ENCODE results near the gene JAZF1.

The JAZF1 gene

DNA sequence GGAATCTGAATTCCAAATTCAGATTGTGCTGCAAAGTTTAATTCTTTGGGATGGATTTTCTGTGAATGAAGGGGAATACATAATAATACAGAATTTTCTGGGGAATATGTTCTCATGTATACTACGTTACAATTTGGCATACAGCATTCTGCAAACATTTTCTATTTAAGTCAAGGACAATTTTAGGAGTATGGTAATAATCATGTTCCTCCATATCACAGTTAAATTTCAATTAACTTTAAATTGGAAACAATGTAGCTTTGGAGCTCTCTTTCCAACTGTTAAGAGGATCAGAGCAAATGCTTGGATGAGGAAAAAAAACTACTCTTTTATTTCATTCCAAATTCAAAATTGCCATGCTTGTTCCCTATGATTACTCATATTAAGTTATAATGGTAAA, 217.5 kb downstream of the JAZF1 start:
- ATAC-seq, result no peak

GRCh38 chr7:27962273-27962672, 218.3 kb downstream of the JAZF1 start:
- no peak for ATAC-seq

- ATAC-seq, result no peak
These were observed 219.3 kb downstream of the JAZF1 start for GRCh38 chr7:27961255-27961654.

DNA sequence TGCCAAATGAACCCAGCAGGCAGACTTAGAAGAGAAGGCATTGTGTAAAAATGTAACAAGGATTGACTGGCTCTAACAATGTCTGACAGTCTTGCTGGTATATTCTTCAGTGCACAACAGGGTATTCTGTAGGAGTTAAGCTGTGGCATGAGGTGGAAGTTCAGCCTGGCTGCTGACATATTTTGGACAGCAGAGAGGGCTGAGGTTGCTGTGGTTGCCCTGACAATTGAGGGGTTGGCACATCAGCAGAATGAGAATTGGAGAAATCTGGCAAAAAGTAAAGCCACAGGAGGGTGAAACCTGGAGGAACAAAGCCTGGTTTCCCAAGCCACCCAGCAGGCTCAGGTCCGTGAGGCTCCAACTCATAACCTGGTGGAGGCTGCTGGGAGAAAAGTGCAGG, 220.2 kb downstream of the JAZF1 start:
- no peak for ATAC-seq

DNA sequence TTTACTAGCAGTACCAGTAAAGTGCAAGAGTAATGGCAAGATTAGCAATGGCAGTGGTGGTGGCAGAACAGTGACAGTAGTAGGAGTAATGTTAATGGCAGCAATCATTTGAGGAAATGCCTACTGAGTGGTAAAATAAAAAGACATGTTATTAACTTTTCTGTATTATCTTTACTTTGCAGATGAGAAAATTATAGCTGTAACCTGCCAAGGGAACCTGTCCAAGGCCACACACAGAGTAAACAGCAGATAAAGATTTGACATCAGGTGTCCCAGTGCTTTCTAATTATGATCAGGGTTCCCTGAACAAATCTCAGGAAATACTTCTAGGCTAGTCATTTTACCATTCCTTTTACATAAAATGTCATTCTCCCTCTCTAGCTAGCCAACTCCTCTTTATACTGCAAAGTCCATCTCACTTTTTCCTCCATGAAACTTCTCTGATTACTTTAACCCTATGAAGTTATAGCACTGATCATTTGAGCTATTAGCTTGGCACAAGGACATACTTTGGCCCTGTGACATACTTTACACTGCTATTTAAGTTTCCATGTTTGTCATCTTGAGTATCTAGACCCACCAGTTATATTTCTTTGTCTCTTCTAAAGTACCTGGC, 221.6 kb downstream of the JAZF1 start:
- ATAC-seq, result no peak

GRCh38 chr7:27955596-27955995, 225.0 kb downstream of the JAZF1 start:
- ATAC-seq, result no peak

DNA sequence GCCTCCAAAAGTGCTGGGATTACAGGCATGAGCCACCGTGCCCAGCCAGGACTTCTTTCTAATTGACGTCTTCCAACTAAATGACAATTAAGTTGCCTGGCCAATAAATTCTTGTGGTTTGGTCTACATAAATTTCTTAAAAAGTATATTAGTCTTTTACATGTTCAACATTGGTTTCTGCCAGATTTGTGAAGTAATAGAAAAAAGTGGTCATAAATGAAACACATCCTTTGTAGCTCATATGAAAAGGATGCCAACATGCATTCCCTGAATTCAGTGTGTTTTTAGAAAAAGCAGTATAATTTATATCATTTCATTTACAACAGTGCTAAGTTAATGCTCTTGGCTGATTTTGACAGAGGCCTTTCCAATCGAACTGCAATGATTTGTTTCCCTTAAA, 225.6 kb downstream of the JAZF1 start:
- no peak for ATAC-seq

- ATAC-seq, result no peak
These were observed 226.8 kb downstream of the JAZF1 start for GRCh38 chr7:27953777-27954176.

- ATAC-seq, result no peak
These were observed 227.2 kb downstream of the JAZF1 start for GRCh38 chr7:27953361-27953760.

- ATAC-seq, result no peak
These were observed 227.9 kb downstream of the JAZF1 start for GRCh38 chr7:27952456-27953285.

DNA sequence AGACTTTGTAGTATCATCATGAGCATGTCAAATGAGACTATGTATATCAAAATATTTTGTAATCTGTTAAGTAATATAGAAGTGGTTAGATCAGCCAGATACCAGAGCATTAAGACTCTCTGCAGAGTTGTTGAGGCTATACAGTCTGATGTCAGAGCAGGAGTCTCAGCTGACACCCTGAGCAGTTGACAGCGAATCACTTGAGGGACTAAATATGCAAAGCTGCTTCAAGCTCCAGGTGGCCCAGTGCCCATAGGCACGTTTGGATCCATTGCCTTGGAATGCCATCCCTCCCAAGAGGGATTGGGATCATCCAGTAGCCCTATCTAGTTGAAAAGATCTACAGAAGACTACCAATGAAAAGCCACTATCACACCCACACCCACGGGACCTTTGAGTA, 230.5 kb downstream of the JAZF1 start:
- no peak for ATAC-seq

GRCh38 chr7:27948861-27949260, 231.7 kb downstream of the JAZF1 start:
- ATAC-seq, result no peak

GRCh38 chr7:27947586-27948278, 232.9 kb downstream of the JAZF1 start:
- no peak for ATAC-seq

GRCh38 chr7:27946351-27946750, 234.2 kb downstream of the JAZF1 start:
- no peak for ATAC-seq

GRCh38 chr7:27945058-27945795, 235.4 kb downstream of the JAZF1 start:
- ATAC-seq, result no peak

GRCh38 chr7:27944643-27945042, 236.0 kb downstream of the JAZF1 start:
- no peak for ATAC-seq

GRCh38 chr7:27943241-27943640, 237.4 kb downstream of the JAZF1 start:
- ATAC-seq, result no peak

DNA sequence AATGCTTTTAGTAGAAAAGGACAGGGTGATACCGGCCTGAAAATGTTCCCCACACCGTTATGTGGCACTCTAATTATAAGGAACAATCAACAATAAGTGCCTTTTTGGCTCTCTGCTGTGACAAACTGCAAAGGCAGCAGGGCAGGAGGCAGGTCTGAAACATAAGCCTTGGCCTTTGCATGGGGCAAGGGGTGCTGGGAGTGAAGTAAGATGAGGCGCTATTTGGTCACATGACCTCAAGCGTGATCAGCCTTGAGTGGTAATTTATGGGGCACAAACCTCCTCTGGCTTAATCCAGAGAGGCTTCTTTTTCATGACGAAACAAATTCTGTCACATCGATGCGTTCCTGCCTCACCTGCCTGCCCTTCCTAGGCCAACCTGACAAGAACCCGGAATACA, 237.9 kb downstream of the JAZF1 start:
- ATAC-seq, result no peak

- ATAC-seq, result no peak
These were observed 239.1 kb downstream of the JAZF1 start for GRCh38 chr7:27941522-27941921.

DNA sequence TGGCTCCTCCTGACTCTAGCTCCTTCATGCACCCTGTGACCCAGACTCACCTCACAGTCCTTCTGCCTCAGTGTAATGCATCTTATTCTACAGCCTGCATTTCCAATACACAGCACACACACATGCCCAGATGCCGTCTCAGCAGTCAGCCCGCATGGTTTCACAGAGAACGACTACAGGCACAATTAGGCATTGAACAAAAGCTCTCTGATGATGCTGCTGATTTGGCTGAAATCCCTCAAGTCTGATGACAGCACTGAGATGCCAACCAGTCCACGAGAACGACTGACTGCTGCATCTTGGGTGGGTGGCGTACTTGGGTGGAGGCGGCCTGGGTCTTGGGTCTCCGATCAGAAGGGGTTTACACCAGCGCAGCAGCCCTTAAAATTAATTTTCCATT, 240.3 kb downstream of the JAZF1 start:
- ATAC-seq, result no peak

DNA sequence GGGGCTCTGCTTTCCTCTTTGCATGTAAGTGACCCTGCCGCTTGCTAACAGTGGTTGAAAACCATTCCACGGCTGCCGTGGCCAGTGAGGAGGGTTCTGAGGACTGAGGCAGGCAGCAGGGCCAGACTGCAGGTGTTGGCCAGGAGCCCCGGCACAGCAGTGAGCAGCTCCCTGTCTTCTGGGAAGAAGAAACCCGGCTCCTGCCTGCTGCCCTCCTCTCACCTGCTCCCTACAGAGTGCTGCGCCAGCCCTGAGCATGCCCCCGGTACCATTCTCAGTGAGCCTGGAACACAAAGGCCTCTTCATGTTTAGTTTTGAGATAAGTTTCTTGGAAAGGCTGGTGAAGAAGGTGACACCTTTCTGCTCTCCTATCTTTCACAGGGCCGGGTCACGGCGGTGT, 240.7 kb downstream of the JAZF1 start:
- ATAC-seq, result no peak

DNA sequence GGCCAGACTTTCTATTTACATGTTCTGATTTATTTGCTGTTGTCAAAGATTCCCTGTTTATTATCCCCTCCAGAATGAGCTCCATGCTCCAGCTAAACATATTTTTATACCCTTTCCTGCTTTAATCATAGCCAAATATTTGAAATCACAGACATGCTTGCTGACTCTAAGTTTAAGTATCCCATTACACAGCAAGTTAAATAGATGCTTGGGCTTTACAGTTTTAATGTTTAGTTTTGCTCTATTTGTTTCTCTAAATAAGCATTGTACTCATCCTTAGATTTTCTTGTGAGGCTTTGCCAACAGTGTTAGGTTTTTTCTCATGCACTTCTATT, 243.9 kb downstream of the JAZF1 start:
- ATAC-seq, result no peak

DNA sequence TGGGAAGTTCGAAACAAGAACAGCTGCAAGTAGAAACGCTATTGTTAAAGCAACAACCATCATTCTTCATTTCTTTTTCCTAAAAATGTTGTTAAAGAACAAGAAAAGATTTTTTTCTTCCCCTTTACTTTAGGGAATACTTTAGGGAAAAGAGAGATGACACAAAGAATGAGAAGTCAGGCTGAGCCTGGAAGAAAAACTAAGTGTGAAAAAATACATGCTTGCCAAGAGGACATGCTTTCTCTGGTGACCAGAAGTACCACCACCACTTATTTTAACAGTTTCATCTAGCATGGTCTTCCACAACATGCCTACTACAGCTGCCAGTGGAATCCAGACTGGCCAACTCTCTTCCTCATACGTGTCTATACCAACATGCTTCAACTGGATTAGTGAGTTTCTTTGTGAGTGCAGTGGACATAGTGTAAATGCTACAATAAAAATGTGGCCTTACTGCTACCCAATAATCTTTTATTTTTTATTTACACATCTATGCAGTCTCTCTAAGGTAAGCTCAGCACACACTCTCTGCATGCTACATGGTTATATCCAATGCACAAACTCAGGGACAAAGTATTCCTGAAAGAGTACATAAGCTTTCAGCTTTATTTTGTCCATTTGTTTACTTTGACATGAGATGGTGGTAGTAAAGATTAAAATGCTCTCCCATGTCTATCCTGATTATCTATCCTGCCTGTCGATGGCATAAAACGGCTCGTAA, 244.4 kb downstream of the JAZF1 start:
- no peak for ATAC-seq

All from activated CD4-positive, CD25-positive, alpha-beta regulatory T cell treated with anti-CD3 and anti-CD28 coated beads, Interleukin-2, amount 50 U/mL, for 24 hours (primary cell).